Inflammatory macrophage (primary cell): ENCODE measurements around the gene MAN1A1.
A peak's percentile ranks its signal among the peaks of the same experiment; 100 is the strongest.

Experiments used
- DNase-seq, 2 donors: peaks; one replicate each; pipeline ENCODE4 v3.0.0-alpha.2; 2020 to 2022

The MAN1A1 gene

GRCh38 chr6:119233312-119233984, 116.1 kb downstream of the MAN1A1 start:
- DNase-seq, result no peak

- DNase-seq, result no peak
Observed at GRCh38 chr6:119231394-119231793, 118.2 kb downstream of the MAN1A1 start.

GRCh38 chr6:119230160-119230559, 119.4 kb downstream of the MAN1A1 start:
- no peak for DNase-seq

GRCh38 chr6:119227377-119227776, 122.2 kb downstream of the MAN1A1 start:
- DNase-seq, result no peak

GRCh38 chr6:119226089-119226488, 123.5 kb downstream of the MAN1A1 start:
- DNase-seq, result no peak

GRCh38 chr6:119224095-119224701, 125.4 kb downstream of the MAN1A1 start:
- DNase-seq, result no peak

- DNase-seq, result no peak
Observed at GRCh38 chr6:119220452-119220851, 129.1 kb downstream of the MAN1A1 start.

- DNase-seq, result no peak
Observed at GRCh38 chr6:119218548-119218947, 131.0 kb downstream of the MAN1A1 start.

- no peak for DNase-seq
Observed at GRCh38 chr6:119215885-119216590, 133.5 kb downstream of the MAN1A1 start.

GRCh38 chr6:119215309-119215708, 134.3 kb downstream of the MAN1A1 start:
- no peak for DNase-seq

- DNase-seq, result no peak
Observed at GRCh38 chr6:119210596-119210995, 139.0 kb downstream of the MAN1A1 start.

GRCh38 chr6:119209452-119210205, 139.9 kb downstream of the MAN1A1 start:
- DNase-seq, result no peak

- DNase-seq, result no peak
Observed at GRCh38 chr6:119207971-119208725, 141.4 kb downstream of the MAN1A1 start.

GRCh38 chr6:119207327-119207726, 142.2 kb downstream of the MAN1A1 start:
- no peak for DNase-seq

GRCh38 chr6:119205911-119206618, 143.5 kb downstream of the MAN1A1 start:
- peak; percentile 6 to 24 for DNase-seq

GRCh38 chr6:119204719-119205118, 144.8 kb downstream of the MAN1A1 start:
- DNase-seq, result no peak

GRCh38 chr6:119201480-119201879, 148.1 kb downstream of the MAN1A1 start:
- no peak for DNase-seq

GRCh38 chr6:119200512-119201175, 148.9 kb downstream of the MAN1A1 start:
- DNase-seq, result peak in 1 of 2 donors; percentile 9

GRCh38 chr6:119197271-119197670, 152.3 kb downstream of the MAN1A1 start:
- DNase-seq, result no peak

GRCh38 chr6:119196715-119197114, 152.8 kb downstream of the MAN1A1 start:
- DNase-seq, result no peak

- DNase-seq, result no peak
Observed at GRCh38 chr6:119195848-119196247, 153.7 kb downstream of the MAN1A1 start.
